Naive thymus-derived CD4-positive, alpha-beta T cell (primary cell): ENCODE results near the gene LRP5. TPM values are rescaled to one million over a fixed set of nuclear protein-coding genes. Genes with fewer than 3 reads are reported as not detected.

ENCODE experiments used
- ATAC-seq: fragments of 150-1000 bp; cut with Tn5 transposase; 2 replicates; pipeline ENCODE4 v1.10.0; 2021; ENCODE audit warnings: mild to moderate bottlenecking, moderate library complexity
- CTCF ChIA-PET: fragments of 350-600 bp; sonication (Branson Sonifier 250); formaldehyde crosslinking; loops from one replicate; lab custom pipeline; 2021; ENCODE audit warnings: antibody characterized with exemption; lab: Charles Lee
- POLR2A ChIA-PET: fragments of 350-600 bp; sonication (Branson Sonifier 250); formaldehyde crosslinking; loops from one replicate; lab custom pipeline; 2021; ENCODE audit warnings: antibody characterized with exemption, inconsistent platforms; lab: Charles Lee
- DNase-seq, 9 donors: peaks; one replicate each; pipeline versions ENCODE4 v3.0.0 to v3.0.0-alpha.2; 2020 to 2022; ENCODE audit warnings: mixed read lengths in 1 of 9
- H3K27ac ChIP-seq: one replicate; pipeline ENCODE4 v1.7.0; 2013; ENCODE audit warnings: mild to moderate bottlenecking, low read depth, low read length, moderate library complexity
- H3K27me3 ChIP-seq, 2 donors: one replicate each; pipeline ENCODE4 v1.7.0; 2013; ENCODE audit warnings: low read length in 2 of 2, mild to moderate bottlenecking in 2 of 2, moderate library complexity in 2 of 2; ENCODE audit not compliant: control insufficient read depth in 2 of 2, insufficient read depth in 2 of 2
- H3K36me3 ChIP-seq, 3 experiments: 1 replicate in 2 of 3; 2 replicates in 1 of 3; pipeline ENCODE4 v1.7.0; 2013; ENCODE audit warnings: low read length in 3 of 3, mild to moderate bottlenecking in 3 of 3, moderate library complexity in 1 of 3; ENCODE audit not compliant: insufficient read depth in 3 of 3, control insufficient read depth in 2 of 3
- H3K4me1 ChIP-seq, 2 donors: one replicate each; pipeline ENCODE4 v1.7.0; 2013; ENCODE audit warnings: low read length in 2 of 2, mild to moderate bottlenecking in 2 of 2, moderate library complexity in 1 of 2; ENCODE audit not compliant: control insufficient read depth in 2 of 2, insufficient read depth in 2 of 2
- H3K4me3 ChIP-seq: 2 replicates; pipeline ENCODE4 v1.7.0; 2013; ENCODE audit warnings: mild to moderate bottlenecking, low read length
- H3K9me3 ChIP-seq, 3 experiments: 1 replicate in 2 of 3; 2 replicates in 1 of 3; pipeline ENCODE4 v1.7.0; 2013; ENCODE audit warnings: low read length in 3 of 3; ENCODE audit not compliant: control insufficient read depth in 2 of 3
- H3K27ac Mint-ChIP-seq, 9 donors: one replicate each; pipeline ENCODE4 v1.8.0; 2020 to 2022; ENCODE audit warnings: mixed read lengths in 9 of 9, mild to moderate bottlenecking in 8 of 9, moderate library complexity in 5 of 9, inconsistent platforms in 2 of 9
- H3K27me3 Mint-ChIP-seq, 5 donors: one replicate each; pipeline ENCODE4 v1.8.0; 2021 to 2022; ENCODE audit warnings: mixed read lengths in 5 of 5, mild to moderate bottlenecking in 1 of 5
- H3K36me3 Mint-ChIP-seq, 5 donors: one replicate each; pipeline ENCODE4 v1.8.0; 2020 to 2022; ENCODE audit warnings: mixed read lengths in 5 of 5, mild to moderate bottlenecking in 3 of 5, inconsistent platforms in 1 of 5
- H3K4me1 Mint-ChIP-seq, 7 donors: one replicate each; pipeline ENCODE4 v1.8.0; 2020 to 2022; ENCODE audit warnings: mixed read lengths in 7 of 7, mild to moderate bottlenecking in 3 of 7, inconsistent platforms in 1 of 7
- H3K4me3 Mint-ChIP-seq, 10 donors: one replicate each; pipeline ENCODE4 v1.8.0; 2020 to 2022; ENCODE audit warnings: mild to moderate bottlenecking in 10 of 10, mixed read lengths in 10 of 10, moderate library complexity in 6 of 10, inconsistent platforms in 2 of 10
- H3K9me3 Mint-ChIP-seq, 11 donors: one replicate each; pipeline ENCODE4 v1.8.0; 2020 to 2022; ENCODE audit warnings: mixed read lengths in 11 of 11, mild to moderate bottlenecking in 4 of 11, inconsistent platforms in 1 of 11, moderate library complexity in 1 of 11
- intact Hi-C, 2 donors: fragments of 100-400 bp; cut with micrococcal nuclease; formaldehyde crosslinking; loops; one replicate each; pipeline ENCODE4 v1.15.1; 2023
- polyA plus RNA-seq, 2 donors: library from polyadenylated mRNA; unstranded; fragments of 300-500 nt; fragmentation: Illumina TruSeq; gene quantifications; one replicate each; pipeline ENCODE4 v1.2.3, GENCODE V29; 2021
- total RNA-seq, 6 experiments: library from RNA in 5 of 6; stranded (reverse) in 5 of 6; gene quantifications; 1 replicate in 5 of 6; 2 replicates in 1 of 6; pipeline ENCODE4 v1.2.3 and lab custom pipeline; 2021 to 2026

Gene LRP5
- total and polyA plus RNA-seq, 7 experiments from 2014 or later = 0.35 to 29.9 (median 2.2) TPM

DNA sequence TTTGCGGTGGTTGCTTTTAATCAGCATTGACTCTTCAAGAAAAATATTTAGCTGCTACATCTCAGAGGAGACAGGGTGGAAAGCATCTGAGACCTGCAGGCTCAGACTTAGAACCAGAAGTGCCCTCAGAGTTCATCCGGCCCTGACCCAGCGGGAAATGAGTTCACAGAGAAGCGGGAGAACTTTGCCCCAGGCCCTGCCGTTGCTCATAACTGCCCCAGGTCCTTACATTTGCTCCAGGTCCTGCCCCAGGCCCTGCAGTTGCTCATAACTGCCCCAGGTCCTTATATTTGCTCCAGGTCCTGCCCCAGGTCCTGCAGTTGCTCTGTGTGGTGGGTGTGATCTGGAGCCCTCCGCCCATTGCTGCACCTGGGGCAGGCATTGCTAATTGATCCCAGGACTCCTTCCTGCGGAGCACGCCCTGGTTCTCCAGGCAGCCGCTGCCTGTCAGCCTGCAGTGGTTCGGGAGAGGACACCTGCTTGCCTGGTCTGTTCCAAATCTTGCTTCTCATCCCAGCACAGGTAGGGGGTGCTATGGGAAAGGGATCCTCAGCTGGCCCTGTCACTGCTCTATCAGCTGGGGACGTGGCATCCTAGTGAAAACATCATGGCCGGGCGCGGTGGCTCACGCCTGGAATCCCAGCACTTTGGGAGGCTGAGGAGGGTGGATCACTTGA lies 90.1 kb downstream of the LRP5 start:
- DNase-seq (no peak), ATAC-seq (no peak)
- CTCF ChIA-PET = no interaction called here
- Histone ChIP-seq H3K27me3 (no peaks in the 10 kb centered on the region), H3K36me3 (no peaks in the 10 kb centered on the region), H3K9me3 (no peaks in the 10 kb centered on the region), H3K27ac (no peak overlapping the region), H3K4me3 (no peak overlapping the region), H3K4me1 (no peaks in the 10 kb centered on the region)
- Mint-ChIP-seq H3K36me3 (peaks cover 0 to 12% (median 1%) of the 10 kb centered on the region in 5 donors), H3K27me3 (no peaks in the 10 kb centered on the region), H3K9me3 (no peaks in the 10 kb centered on the region), H3K4me1 (no peaks in the 10 kb centered on the region), H3K27ac (no peak overlapping the region), H3K4me3 (no peak overlapping the region)
- intact Hi-C loops = no loop called here
- POLR2A ChIA-PET = no interaction called here

DNA sequence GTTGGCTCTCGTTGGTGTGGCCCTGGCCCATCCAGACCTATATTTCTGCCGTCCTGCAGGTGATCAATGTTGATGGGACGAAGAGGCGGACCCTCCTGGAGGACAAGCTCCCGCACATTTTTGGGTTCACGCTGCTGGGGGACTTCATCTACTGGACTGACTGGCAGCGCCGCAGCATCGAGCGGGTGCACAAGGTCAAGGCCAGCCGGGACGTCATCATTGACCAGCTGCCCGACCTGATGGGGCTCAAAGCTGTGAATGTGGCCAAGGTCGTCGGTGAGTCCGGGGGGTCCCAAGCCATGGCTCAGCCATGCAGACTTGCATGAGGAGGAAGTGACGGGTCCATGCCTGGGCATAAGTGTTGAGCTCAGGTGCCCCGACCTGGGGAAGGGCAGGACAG lies 91.0 kb downstream of the LRP5 start:
- H3K27ac Mint-ChIP-seq = no peak overlapping the region
- no peaks in the 10 kb centered on the region for H3K4me1 Mint-ChIP-seq
- ChIA-PET CTCF (no interaction called here), POLR2A (no interaction called here)
- intact Hi-C loops = no loop called here
- no peak for DNase-seq
- Histone ChIP-seq H3K27ac (no peak overlapping the region), H3K27me3 (no peaks in the 10 kb centered on the region), H3K4me3 (no peak overlapping the region), H3K9me3 (no peaks in the 10 kb centered on the region), H3K36me3 (no peaks in the 10 kb centered on the region), H3K4me1 (no peaks in the 10 kb centered on the region)
- peaks cover 0 to 12% (median 1%) of the 10 kb centered on the region in 5 donors for H3K36me3 Mint-ChIP-seq
- H3K27me3 Mint-ChIP-seq = no peaks in the 10 kb centered on the region
- no peaks in the 10 kb centered on the region for H3K9me3 Mint-ChIP-seq
- no peak overlapping the region for H3K4me3 Mint-ChIP-seq
- ATAC-seq = no peak

DNA sequence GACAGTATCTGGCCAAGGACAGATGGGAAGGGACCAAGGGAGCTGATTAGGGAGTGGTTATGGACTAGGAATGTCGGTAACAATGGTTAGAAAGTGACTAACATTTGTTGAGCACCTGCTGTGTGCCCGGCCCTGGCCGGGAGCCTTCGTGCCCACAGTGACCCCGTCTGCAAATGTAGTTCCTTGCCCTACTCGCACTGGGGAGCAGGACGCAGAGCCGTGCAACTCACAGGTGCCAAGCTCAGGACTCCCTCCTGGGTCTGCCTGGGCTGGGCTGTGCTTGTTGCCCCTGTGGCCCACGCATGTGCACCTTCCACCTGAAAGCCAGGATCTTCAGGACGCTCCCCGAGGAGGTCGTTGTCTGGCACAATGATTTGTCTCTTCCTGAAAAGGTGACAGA lies 91.4 kb downstream of the LRP5 start:
- DNase-seq (no peak), ATAC-seq (no peak)
- H3K27me3 Mint-ChIP-seq = no peaks in the 10 kb centered on the region
- Histone ChIP-seq H3K4me1 (no peaks in the 10 kb centered on the region), H3K27me3 (no peaks in the 10 kb centered on the region), H3K4me3 (no peak overlapping the region), H3K9me3 (no peaks in the 10 kb centered on the region), H3K27ac (no peak overlapping the region), H3K36me3 (no peaks in the 10 kb centered on the region)
- peaks cover 0 to 12% (median 1%) of the 10 kb centered on the region in 5 donors for H3K36me3 Mint-ChIP-seq
- intact Hi-C loops = no loop called here
- POLR2A ChIA-PET = no interaction called here
- no peaks in the 10 kb centered on the region for H3K4me1 Mint-ChIP-seq
- CTCF ChIA-PET = no interaction called here
- no peak overlapping the region for H3K27ac Mint-ChIP-seq
- no peak overlapping the region for H3K4me3 Mint-ChIP-seq
- H3K9me3 Mint-ChIP-seq = no peaks in the 10 kb centered on the region

DNA sequence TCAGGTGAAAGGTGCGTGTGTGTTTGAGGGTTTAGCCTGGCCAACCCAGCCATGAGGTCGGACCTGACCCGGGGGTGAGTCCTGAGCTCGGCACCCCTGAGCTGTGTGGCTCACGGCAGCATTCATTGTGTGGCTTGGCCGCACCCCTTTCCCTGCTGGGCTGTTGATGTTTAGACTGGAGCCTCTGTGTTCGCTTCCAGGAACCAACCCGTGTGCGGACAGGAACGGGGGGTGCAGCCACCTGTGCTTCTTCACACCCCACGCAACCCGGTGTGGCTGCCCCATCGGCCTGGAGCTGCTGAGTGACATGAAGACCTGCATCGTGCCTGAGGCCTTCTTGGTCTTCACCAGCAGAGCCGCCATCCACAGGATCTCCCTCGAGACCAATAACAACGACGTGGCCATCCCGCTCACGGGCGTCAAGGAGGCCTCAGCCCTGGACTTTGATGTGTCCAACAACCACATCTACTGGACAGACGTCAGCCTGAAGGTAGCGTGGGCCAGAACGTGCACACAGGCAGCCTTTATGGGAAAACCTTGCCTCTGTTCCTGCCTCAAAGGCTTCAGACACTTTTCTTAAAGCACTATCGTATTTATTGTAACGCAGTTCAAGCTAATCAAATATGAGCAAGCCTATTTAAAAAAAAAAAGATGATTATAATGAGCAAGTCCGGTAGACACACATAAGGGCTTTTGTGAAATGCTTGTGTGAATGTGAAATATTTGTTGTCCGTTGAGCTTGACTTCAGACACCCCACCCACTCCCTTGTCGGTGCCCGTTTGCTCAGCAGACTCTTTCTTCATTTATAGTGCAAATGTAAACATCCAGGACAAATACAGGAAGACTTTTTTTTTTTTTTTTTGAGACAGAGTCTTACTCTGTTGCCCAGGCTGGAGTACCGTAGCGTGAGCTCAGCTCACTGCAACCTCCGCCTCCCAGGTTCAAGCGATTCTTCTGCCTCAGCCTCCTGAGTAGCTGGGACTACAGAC lies 94.2 kb downstream of the LRP5 start:
- Histone ChIP-seq H3K27me3 (no peaks in the 10 kb centered on the region), H3K9me3 (no peaks in the 10 kb centered on the region), H3K27ac (no peak overlapping the region), H3K36me3 (no peaks in the 10 kb centered on the region), H3K4me1 (no peaks in the 10 kb centered on the region), H3K4me3 (no peak overlapping the region)
- no peak overlapping the region for H3K27ac Mint-ChIP-seq
- no peaks in the 10 kb centered on the region for H3K27me3 Mint-ChIP-seq
- ChIA-PET POLR2A (no interaction called here), CTCF (interaction anchor here (0.9 kb wide), 1 partner anchor 32 kb away, joined by 3 read pairs; no protein-coding TSS in a partner anchor)
- H3K4me3 Mint-ChIP-seq = no peak overlapping the region
- no peaks in the 10 kb centered on the region for H3K9me3 Mint-ChIP-seq
- DNase-seq (no peak), ATAC-seq (no peak)
- no peaks in the 10 kb centered on the region for H3K4me1 Mint-ChIP-seq
- intact Hi-C loops = no loop called here
- H3K36me3 Mint-ChIP-seq = peaks cover 0 to 12% (median 1%) of the 10 kb centered on the region in 5 donors

DNA sequence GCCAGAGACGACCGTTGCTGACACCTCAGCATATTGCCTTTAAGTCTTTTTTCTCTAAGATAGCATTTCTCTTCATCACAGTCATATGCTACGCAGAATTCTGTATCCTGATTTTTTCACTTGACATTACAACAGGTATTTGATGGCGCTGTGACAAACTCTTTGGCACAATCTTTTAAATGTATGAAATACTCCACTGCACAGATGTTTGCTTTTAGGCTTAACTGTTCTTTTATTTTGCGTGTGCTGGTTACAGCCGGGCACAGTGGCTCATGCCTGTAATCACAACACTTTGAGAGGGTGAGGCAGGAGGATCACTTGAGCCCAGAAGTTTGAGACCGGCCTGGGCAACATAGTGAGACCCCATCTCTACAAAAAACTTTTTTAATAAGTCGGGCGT lies 96.1 kb downstream of the LRP5 start:
- Histone ChIP-seq H3K9me3 (no peaks in the 10 kb centered on the region), H3K27ac (no peak overlapping the region), H3K4me3 (no peak overlapping the region), H3K27me3 (no peaks in the 10 kb centered on the region), H3K36me3 (peaks cover 0 to 6% (median 0%) of the 10 kb centered on the region in 3 experiments), H3K4me1 (no peaks in the 10 kb centered on the region)
- ChIA-PET CTCF (interaction anchor here (1.1 kb wide), 1 partner anchor 24 kb away, joined by 6 read pairs; no protein-coding TSS in a partner anchor), POLR2A (no interaction called here)
- intact Hi-C loops = no loop called here
- no peak overlapping the region for H3K27ac Mint-ChIP-seq
- DNase-seq (no peak), ATAC-seq (no peak)
- H3K36me3 Mint-ChIP-seq = peaks cover 0 to 16% (median 1%) of the 10 kb centered on the region in 5 donors
- H3K4me1 Mint-ChIP-seq = no peaks in the 10 kb centered on the region
- H3K4me3 Mint-ChIP-seq = no peak overlapping the region
- no peaks in the 10 kb centered on the region for H3K27me3 Mint-ChIP-seq
- H3K9me3 Mint-ChIP-seq = no peaks in the 10 kb centered on the region

DNA sequence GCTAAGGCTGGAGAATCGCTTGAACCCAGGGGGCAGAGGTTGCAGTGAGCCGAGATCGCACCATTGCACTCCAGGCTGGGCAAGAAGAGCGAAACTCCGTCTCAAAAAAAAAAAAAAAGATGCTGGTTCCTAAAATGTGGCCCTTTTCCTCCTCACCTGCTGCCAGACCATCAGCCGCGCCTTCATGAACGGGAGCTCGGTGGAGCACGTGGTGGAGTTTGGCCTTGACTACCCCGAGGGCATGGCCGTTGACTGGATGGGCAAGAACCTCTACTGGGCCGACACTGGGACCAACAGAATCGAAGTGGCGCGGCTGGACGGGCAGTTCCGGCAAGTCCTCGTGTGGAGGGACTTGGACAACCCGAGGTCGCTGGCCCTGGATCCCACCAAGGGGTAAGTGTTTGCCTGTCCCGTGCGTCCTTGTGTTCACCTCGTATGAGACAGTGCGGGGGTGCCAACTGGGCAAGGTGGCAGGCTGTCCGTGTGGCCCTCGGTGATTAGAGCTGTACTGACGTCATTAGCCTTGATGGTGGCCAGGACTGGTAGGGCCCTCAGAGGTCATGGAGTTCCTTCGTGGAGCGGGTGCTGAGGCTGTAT lies 97.5 kb downstream of the LRP5 start:
- Histone ChIP-seq H3K27ac (no peak overlapping the region), H3K27me3 (no peaks in the 10 kb centered on the region), H3K36me3 (peaks cover 0 to 6% (median 0%) of the 10 kb centered on the region in 3 experiments), H3K9me3 (no peaks in the 10 kb centered on the region), H3K4me1 (no peaks in the 10 kb centered on the region), H3K4me3 (no peak overlapping the region)
- ATAC-seq (no peak), DNase-seq (no peak)
- Mint-ChIP-seq H3K4me3 (no peak overlapping the region), H3K27ac (no peak overlapping the region), H3K9me3 (no peaks in the 10 kb centered on the region), H3K4me1 (no peaks in the 10 kb centered on the region), H3K36me3 (peaks cover 0 to 14% (median 3%) of the 10 kb centered on the region in 5 donors), H3K27me3 (no peaks in the 10 kb centered on the region)
- intact Hi-C loops = no loop called here
- CTCF ChIA-PET = no interaction called here
- POLR2A ChIA-PET = no interaction called here
